HFF-Myc (cell line): ENCODE measurements around the gene MUSK.
"Not testable (repeated sequence)": the region's sequence is repeated elsewhere in the genome, so short reads cannot be mapped to it uniquely, and the experiment has no call there.

Experiments used
- DNase-seq: peaks from one replicate; pipeline ENCODE4 v3.0.0-alpha.2; 2011; ENCODE audit warnings: low read depth; ENCODE audit errors: extremely low read depth
- H3K4me3 ChIP-seq: replicated peaks from 2 replicates; pipeline ENCODE4 v1.5.1; 2011; ENCODE audit warnings: low read depth, mild to moderate bottlenecking, control low read depth, low read length
- CTCF ChIP-seq: IDR thresholded peaks from 2 replicates; pipeline ENCODE4 v1.5.1; 2012; ENCODE audit warnings: mild to moderate bottlenecking, low read depth, low read length, control low read depth; ENCODE audit errors: missing control alignments

MUSK gene

GRCh38 chr9:110687497-110687896 is 18.9 kb downstream of the MUSK start:
- DNase-seq: no peak
- H3K4me3 ChIP-seq: no peak overlapping the region
- no peak for TF ChIP-seq CTCF

- DNase-seq: no peak
- H3K4me3 ChIP-seq: no peak overlapping the region
- no peak for TF ChIP-seq CTCF
Observed at GRCh38 chr9:110688329-110688728, 19.7 kb downstream of the MUSK start.

- TF ChIP-seq CTCF: no peak
- no peak overlapping the region for H3K4me3 ChIP-seq
- DNase-seq: no peak
Observed at GRCh38 chr9:110691002-110691549, 22.5 kb downstream of the MUSK start.

GRCh38 chr9:110695846-110696245 is 27.3 kb downstream of the MUSK start:
- DNase-seq, H3K4me3 ChIP-seq: not testable (repeated sequence)

GRCh38 chr9:110700953-110701352 is 32.4 kb downstream of the MUSK start:
- TF ChIP-seq CTCF: no peak
- H3K4me3 ChIP-seq: no peak overlapping the region
- DNase-seq: no peak

- no peak overlapping the region for H3K4me3 ChIP-seq
- TF ChIP-seq CTCF: no peak
- no peak for DNase-seq
Observed at GRCh38 chr9:110703669-110704068, 35.1 kb downstream of the MUSK start.

GRCh38 chr9:110707419-110707818 is 38.8 kb downstream of the MUSK start:
- no peak for DNase-seq
- no peak overlapping the region for H3K4me3 ChIP-seq
- no peak for TF ChIP-seq CTCF

GRCh38 chr9:110710420-110710819 is 41.8 kb downstream of the MUSK start:
- DNase-seq: no peak
- no peak for TF ChIP-seq CTCF
- no peak overlapping the region for H3K4me3 ChIP-seq
